H9 (cell line): ENCODE measurements around the gene PITPNB. TPM values are rescaled to one million over a fixed set of nuclear protein-coding genes. Genes with fewer than 3 reads are reported as not detected.

Experiments
- DNase-seq: peaks from one replicate; pipeline ENCODE4 v3.0.0-alpha.2; 2017
- H2AFZ ChIP-seq: one replicate; pipeline ENCODE4 v1.6.1; 2013; ENCODE audit warnings: mild to moderate bottlenecking, low read length, control low read depth, moderate library complexity
- H2AK5ac ChIP-seq: 2 replicates; pipeline ENCODE4 v1.6.1; 2013; ENCODE audit warnings: low read length, control low read depth, mixed read lengths; ENCODE audit not compliant: insufficient read length
- H2BK120ac ChIP-seq: one replicate; pipeline ENCODE4 v1.6.1; 2013; ENCODE audit warnings: low read depth, mild to moderate bottlenecking, low read length, control low read depth, inconsistent platforms; ENCODE audit not compliant: poor library complexity, severe bottlenecking
- H2BK12ac ChIP-seq: 2 replicates; pipeline ENCODE4 v1.6.1; 2013; ENCODE audit warnings: low read length, control low read depth, mixed read lengths, low read depth; ENCODE audit not compliant: insufficient read length
- H2BK15ac ChIP-seq: 2 replicates; pipeline ENCODE4 v1.6.1; 2013; ENCODE audit warnings: low read depth, low read length, control low read depth
- H2BK20ac ChIP-seq: one replicate; pipeline ENCODE4 v1.6.1; 2013; ENCODE audit warnings: low read depth, mild to moderate bottlenecking, low read length, control low read depth, inconsistent platforms; ENCODE audit not compliant: poor library complexity, severe bottlenecking
- H2BK5ac ChIP-seq: 2 replicates; pipeline ENCODE4 v1.6.1; 2013; ENCODE audit warnings: low read length, control low read depth, mixed read lengths; ENCODE audit not compliant: insufficient read length
- H3K14ac ChIP-seq: 2 replicates; pipeline ENCODE4 v1.6.1; 2013; ENCODE audit warnings: low read length, control low read depth; ENCODE audit not compliant: insufficient read depth
- H3K18ac ChIP-seq: 2 replicates; pipeline ENCODE4 v1.6.1; 2013; ENCODE audit warnings: low read depth, mild to moderate bottlenecking, mixed read lengths, low read length, control low read depth; ENCODE audit not compliant: insufficient read length
- H3K23ac ChIP-seq: 2 replicates; pipeline ENCODE4 v1.6.1; 2013; ENCODE audit warnings: low read length, control low read depth, mixed read lengths, low read depth; ENCODE audit not compliant: insufficient read length
- H3K23me2 ChIP-seq: 2 replicates; pipeline ENCODE4 v1.6.1; 2013; ENCODE audit warnings: low read depth, mild to moderate bottlenecking, mixed read lengths, low read length, control low read depth; ENCODE audit not compliant: insufficient read length, poor library complexity, severe bottlenecking
- H3K27ac ChIP-seq: 2 replicates; pipeline ENCODE4 v1.5.1; 2013; ENCODE audit warnings: low read length, control low read depth, mixed read lengths, low read depth; ENCODE audit not compliant: insufficient read length
- H3K27me3 ChIP-seq: 2 replicates; pipeline ENCODE4 v1.6.1; 2013; ENCODE audit warnings: low read length, control low read depth, inconsistent platforms; ENCODE audit not compliant: insufficient read depth
- H3K4ac ChIP-seq: 2 replicates; pipeline ENCODE4 v1.6.1; 2013; ENCODE audit warnings: low read depth, mild to moderate bottlenecking, control low read depth, inconsistent platforms, low read length, moderate library complexity
- H3K4me1 ChIP-seq: 2 replicates; pipeline ENCODE4 v1.6.1; 2013; ENCODE audit warnings: low read length, control low read depth, inconsistent platforms; ENCODE audit not compliant: insufficient read depth
- H3K4me2 ChIP-seq: 2 replicates; pipeline ENCODE4 v1.6.1; 2013; ENCODE audit warnings: low read length, control low read depth, mixed read lengths; ENCODE audit not compliant: insufficient read length, insufficient read depth
- H3K56ac ChIP-seq: 2 replicates; pipeline ENCODE4 v1.6.1; 2013; ENCODE audit warnings: low read depth, mild to moderate bottlenecking, mixed read lengths, low read length, control low read depth; ENCODE audit not compliant: insufficient read length
- H3K79me1 ChIP-seq: 2 replicates; pipeline ENCODE4 v1.6.1; 2013; ENCODE audit warnings: low read depth, mild to moderate bottlenecking, moderate library complexity, low read length, control low read depth, inconsistent platforms; ENCODE audit not compliant: insufficient read depth, poor library complexity, severe bottlenecking
- H3K79me2 ChIP-seq: 2 replicates; pipeline ENCODE4 v1.6.1; 2013; ENCODE audit warnings: low read length, control low read depth, inconsistent platforms; ENCODE audit not compliant: insufficient read depth
- H3K9ac ChIP-seq: 2 replicates; pipeline ENCODE4 v1.6.1; 2013; ENCODE audit warnings: low read length, control low read depth, mixed read lengths; ENCODE audit not compliant: insufficient read length; ENCODE audit errors: extremely low read depth
- H3K9me3 ChIP-seq: one replicate; pipeline ENCODE4 v1.6.1; 2013; ENCODE audit warnings: low read depth, low read length, inconsistent platforms; ENCODE audit not compliant: control insufficient read depth
- H3T11ph ChIP-seq: one replicate; pipeline ENCODE4 v1.6.1; 2013; ENCODE audit warnings: mild to moderate bottlenecking, low read length, control low read depth, inconsistent platforms
- H4K20me1 ChIP-seq: one replicate; pipeline ENCODE4 v1.6.1; 2013; ENCODE audit not compliant: control insufficient read depth, insufficient read length, insufficient read depth
- H4K5ac ChIP-seq: 2 replicates; pipeline ENCODE4 v1.6.1; 2013; ENCODE audit warnings: low read depth, mild to moderate bottlenecking, mixed read lengths, low read length, control low read depth; ENCODE audit not compliant: insufficient read length
- H4K8ac ChIP-seq: replicated peaks from 2 replicates; pipeline ENCODE4 v1.6.1; 2013; ENCODE audit warnings: low read length, control low read depth, mixed read lengths, low read depth; ENCODE audit not compliant: insufficient read length
- H4K91ac ChIP-seq: 2 replicates; pipeline ENCODE4 v1.6.1; 2013; ENCODE audit warnings: low read depth, mild to moderate bottlenecking, moderate library complexity, mixed read lengths, low read length, control low read depth; ENCODE audit not compliant: insufficient read length
- H3K27ac Mint-ChIP-seq, 3 experiments: 2 replicates in 2 of 3; 3 replicates in 1 of 3; pipeline ENCODE4 v1.8.0; 2020 to 2021; ENCODE audit warnings: mixed read lengths in 3 of 3, mild to moderate bottlenecking in 1 of 3, moderate library complexity in 1 of 3
- H3K27me3 Mint-ChIP-seq: 2 replicates; pipeline ENCODE4 v1.8.0; 2021; ENCODE audit warnings: low read depth, mild to moderate bottlenecking, moderate library complexity, mixed read lengths
- H3K36me3 Mint-ChIP-seq, 3 experiments: 2 replicates in 2 of 3; 3 replicates in 1 of 3; pipeline ENCODE4 v1.8.0; 2020 to 2021; ENCODE audit warnings: low read depth in 3 of 3, mixed read lengths in 3 of 3; ENCODE audit not compliant: insufficient read depth in 1 of 3
- H3K4me1 Mint-ChIP-seq, 2 experiments: 2 replicates each; pipeline ENCODE4 v1.8.0; 2020; ENCODE audit warnings: mixed read lengths in 2 of 2
- H3K4me3 Mint-ChIP-seq, 2 experiments: 2 replicates in 1 of 2; 3 replicates in 1 of 2; pipeline ENCODE4 v1.8.0; 2020 to 2021; ENCODE audit warnings: mild to moderate bottlenecking in 2 of 2, mixed read lengths in 2 of 2, moderate library complexity in 1 of 2
- H3K9me3 Mint-ChIP-seq, 2 experiments: 2 replicates in 1 of 2; 3 replicates in 1 of 2; pipeline ENCODE4 v1.8.0; 2020; ENCODE audit warnings: mild to moderate bottlenecking in 2 of 2, mixed read lengths in 2 of 2, moderate library complexity in 1 of 2
- CTCF ChIP-seq: fragments of 200-600 bp; sonication (generic); conservative IDR thresholded peaks from 3 replicates; pipeline ENCODE4 v1.8.0; 2021; ENCODE audit warnings: antibody characterized with exemption, mild to moderate bottlenecking
- WGBS: extraction: QIAGEN DNeasy Blood & Tissue Kit; methylation state at CpG from one replicate; pipeline ENCODE4 v1.1.7; 2013; ENCODE audit warnings: missing lambda C conversion rate, low lambda C conversion rate, mixed read lengths; ENCODE audit not compliant: insufficient read length; ENCODE audit errors: extremely low coverage; 5-methylcytosine and 5-hydroxymethylcytosine counted together
- total RNA-seq: library from RNA; stranded (reverse); gene quantifications from 2 replicates; pipeline ENCODE4 v1.2.1, GENCODE V29; 2021

The PITPNB gene
- total RNA-seq, 1 experiment from 2014 or later: 106 TPM

GRCh38 chr22:27881421-27881820 lies 37.6 kb downstream of the PITPNB start:
- Mint-ChIP-seq H3K4me3 (no peak overlapping the region), H3K4me1 (peaks cover 31 to 50% of the 10 kb centered on the region in 2 experiments), H3K27ac (no peak overlapping the region; a peak in 1 of 7 replicates), H3K9me3 (no peaks in the 10 kb centered on the region), H3K27me3 (no peaks in the 10 kb centered on the region), H3K36me3 (peaks cover 4 to 20% (median 13%) of the 10 kb centered on the region in 3 experiments; a peak in 5 of 7 replicates)
- no CpG with 5 or more reads among the region's 3 CpGs for WGBS
- peaks cover 3% of the 10 kb centered on the region; the same call in 1 of the 2 replicates for H3K4me1 ChIP-seq
- no peak overlapping the region for H2BK12ac ChIP-seq
- H4K5ac ChIP-seq: no peak overlapping the region
- no peaks in the 10 kb centered on the region for H3K9me3 ChIP-seq
- no peak overlapping the region for H2AFZ ChIP-seq
- no peak overlapping the region for H3K14ac ChIP-seq
- H3K27me3 ChIP-seq: no peaks in the 10 kb centered on the region
- H2BK120ac ChIP-seq: no peak overlapping the region
- no peak overlapping the region for H3T11ph ChIP-seq
- no peak overlapping the region for H3K23ac ChIP-seq
- no peak overlapping the region for H4K91ac ChIP-seq
- H2AK5ac ChIP-seq: no peak overlapping the region
- no peak overlapping the region for H2BK5ac ChIP-seq
- no peak overlapping the region for H3K4ac ChIP-seq
- no peak overlapping the region for H3K56ac ChIP-seq
- TF ChIP-seq CTCF: no peak
- H3K79me2 ChIP-seq: no peaks in the 10 kb centered on the region; the same call in 1 of the 2 replicates
- no peak for DNase-seq
- H3K27ac ChIP-seq: no peak overlapping the region
- no peaks in the 10 kb centered on the region for H3K23me2 ChIP-seq
- no peak overlapping the region for H2BK20ac ChIP-seq
- no peaks in the 10 kb centered on the region for H3K79me1 ChIP-seq
- no peaks in the 10 kb centered on the region for H4K20me1 ChIP-seq
- no peak overlapping the region for H3K4me2 ChIP-seq
- no peak overlapping the region for H2BK15ac ChIP-seq
- no peak overlapping the region for H3K9ac ChIP-seq
- H3K18ac ChIP-seq: no peak overlapping the region
- H4K8ac ChIP-seq: no peak overlapping the region
